GM18511 (cell line): ENCODE measurements around the gene KDM3B.

ENCODE experiments used
- ATAC-seq: cut with Tn5 transposase; IDR thresholded peaks from one replicate; pipeline ENCODE4 v1.9.1; 2021; ENCODE audit warnings: mild to moderate bottlenecking, moderate library complexity; ENCODE audit not compliant: unreplicated experiment

Gene KDM3B

DNA sequence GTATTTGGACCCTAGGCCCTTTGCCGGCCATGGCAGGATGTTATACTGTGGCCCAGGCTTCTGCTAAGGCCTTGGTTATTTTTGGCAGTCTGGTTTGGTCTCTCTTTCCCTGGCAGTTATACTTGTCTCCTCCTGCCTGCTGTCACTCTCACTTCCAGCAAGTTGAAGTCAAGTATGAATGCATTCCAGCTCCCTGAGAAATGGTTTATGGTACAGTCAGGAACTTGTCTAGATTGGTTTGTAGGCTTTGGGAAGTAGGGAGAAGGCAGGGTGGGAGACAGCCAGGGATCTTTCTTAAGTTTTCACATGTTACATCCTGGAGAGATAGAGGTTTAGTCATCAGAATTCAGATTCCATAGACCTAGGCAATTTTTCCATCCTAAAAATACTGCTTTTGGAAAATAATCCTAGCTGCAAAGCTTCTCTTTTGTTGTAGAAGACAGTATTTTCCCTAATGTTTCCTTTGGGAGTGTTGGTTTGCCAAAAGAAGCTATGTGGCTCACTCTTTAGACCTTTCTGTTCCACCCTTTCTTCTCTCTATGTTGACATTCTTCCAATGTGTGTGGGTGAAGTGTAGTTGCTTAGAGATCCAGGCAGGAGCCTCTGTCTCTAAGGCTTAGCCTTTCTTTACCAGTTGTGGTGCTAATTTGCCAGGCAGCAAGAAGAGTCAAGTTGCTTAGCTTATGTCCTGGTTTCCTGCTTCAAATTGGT, 2.5 kb upstream of the KDM3B start:
- ATAC-seq = no peak

GRCh38 chr5:138350563-138350890, 2.0 kb upstream of the KDM3B start:
- ATAC-seq = no peak

DNA sequence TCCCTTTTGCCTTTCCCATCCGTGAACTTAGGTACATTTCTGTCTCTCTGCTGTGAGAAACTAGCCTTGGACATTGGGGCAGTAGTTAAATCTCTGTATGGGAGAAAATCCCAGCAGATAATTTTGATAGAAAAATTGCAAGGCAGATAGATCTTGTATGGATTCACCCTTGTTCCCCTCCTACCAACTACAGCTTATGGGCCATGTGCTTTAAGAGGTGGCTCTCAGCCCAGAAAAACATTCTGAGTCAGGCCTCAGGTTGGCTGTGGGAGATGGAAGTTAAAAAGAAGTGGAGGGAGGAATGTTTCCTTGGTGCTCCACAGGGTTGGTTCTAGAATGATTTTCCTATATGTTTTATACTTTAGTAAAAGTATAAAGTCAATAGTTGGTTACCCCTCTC, 1.4 kb upstream of the KDM3B start:
- no peak for ATAC-seq

- no peak for ATAC-seq
Measured at GRCh38 chr5:138351517-138351916, 968 bp upstream of the KDM3B start.

GRCh38 chr5:138352722-138353559, 456 bp downstream of the KDM3B start:
- ATAC-seq = peak; percentile 50

DNA sequence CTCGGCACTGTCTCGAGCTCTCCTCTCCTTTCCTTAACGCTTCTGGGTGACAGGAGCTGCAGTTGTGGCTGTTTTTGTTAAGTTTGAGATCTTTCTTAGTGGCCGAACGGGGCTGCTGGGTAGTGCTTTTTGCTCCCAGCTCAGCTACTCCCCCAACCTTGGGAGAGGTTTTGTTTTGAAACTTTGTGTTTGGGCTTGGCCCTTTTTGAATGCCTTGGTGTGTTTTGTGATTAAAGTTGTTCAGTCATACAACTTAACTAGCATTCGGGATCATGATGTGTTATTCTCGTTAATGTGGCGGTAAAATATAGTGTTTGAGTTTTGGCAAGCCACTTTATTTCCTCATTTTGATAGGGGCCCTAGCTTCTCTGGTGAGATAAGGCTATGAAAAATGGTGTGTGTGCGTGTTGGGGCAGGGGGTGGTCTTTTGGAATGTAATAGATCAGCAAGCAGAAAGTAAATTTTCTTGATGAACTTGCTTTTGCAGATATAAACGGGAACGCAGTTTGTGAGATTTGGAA, 1.1 kb downstream of the KDM3B start:
- no peak for ATAC-seq

DNA sequence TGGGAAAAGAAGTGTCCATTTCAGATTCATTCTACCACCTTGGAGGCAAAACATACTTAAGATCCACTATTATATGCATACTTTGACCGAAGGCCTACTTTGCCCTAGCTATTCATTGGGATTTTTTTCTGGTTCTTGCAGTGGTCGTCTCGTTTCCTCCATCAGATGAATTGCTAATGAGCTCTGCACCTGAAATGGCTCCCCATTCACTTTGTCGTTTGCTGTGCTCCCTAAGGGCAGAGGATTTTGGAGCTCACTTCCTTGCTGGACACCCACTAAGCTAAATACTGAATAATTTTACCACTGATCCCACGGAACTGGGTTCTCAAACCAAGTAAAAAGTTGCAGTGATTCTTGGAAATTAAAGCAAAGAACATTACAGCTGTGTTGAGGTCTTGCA, 1.9 kb downstream of the KDM3B start:
- no peak for ATAC-seq

- peak; percentile 54 for ATAC-seq
Measured at GRCh38 chr5:138354926-138355378, 2.5 kb downstream of the KDM3B start.

- ATAC-seq = no peak
Measured at GRCh38 chr5:138359621-138360020, 7.1 kb downstream of the KDM3B start.

DNA sequence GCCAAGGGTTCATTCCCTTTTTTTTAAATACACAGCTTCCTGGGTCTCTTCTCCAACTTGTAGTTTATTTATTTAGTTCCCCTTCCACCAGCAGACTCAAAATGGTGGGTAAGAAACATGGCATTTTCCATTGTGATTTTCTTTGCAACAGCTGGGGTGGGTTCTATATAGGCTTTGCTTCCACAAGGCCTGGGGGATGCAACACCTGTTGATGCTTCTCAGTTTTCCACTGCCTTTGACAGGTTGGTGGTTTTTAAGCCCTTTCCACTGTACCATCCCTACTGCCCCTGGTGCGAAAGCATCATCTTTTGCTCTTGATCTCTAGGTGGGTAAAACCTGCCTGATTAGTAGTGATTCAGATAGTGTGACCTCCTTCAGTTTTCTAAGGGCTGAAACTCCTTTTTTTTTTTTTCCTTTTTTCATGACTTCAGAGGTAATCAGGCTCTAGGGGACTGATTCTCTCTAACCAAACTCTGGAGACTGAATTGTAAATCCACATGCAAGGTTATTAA, 8.5 kb downstream of the KDM3B start:
- no peak for ATAC-seq

- no peak for ATAC-seq
Measured at GRCh38 chr5:138364576-138364975, 12.1 kb downstream of the KDM3B start.

DNA sequence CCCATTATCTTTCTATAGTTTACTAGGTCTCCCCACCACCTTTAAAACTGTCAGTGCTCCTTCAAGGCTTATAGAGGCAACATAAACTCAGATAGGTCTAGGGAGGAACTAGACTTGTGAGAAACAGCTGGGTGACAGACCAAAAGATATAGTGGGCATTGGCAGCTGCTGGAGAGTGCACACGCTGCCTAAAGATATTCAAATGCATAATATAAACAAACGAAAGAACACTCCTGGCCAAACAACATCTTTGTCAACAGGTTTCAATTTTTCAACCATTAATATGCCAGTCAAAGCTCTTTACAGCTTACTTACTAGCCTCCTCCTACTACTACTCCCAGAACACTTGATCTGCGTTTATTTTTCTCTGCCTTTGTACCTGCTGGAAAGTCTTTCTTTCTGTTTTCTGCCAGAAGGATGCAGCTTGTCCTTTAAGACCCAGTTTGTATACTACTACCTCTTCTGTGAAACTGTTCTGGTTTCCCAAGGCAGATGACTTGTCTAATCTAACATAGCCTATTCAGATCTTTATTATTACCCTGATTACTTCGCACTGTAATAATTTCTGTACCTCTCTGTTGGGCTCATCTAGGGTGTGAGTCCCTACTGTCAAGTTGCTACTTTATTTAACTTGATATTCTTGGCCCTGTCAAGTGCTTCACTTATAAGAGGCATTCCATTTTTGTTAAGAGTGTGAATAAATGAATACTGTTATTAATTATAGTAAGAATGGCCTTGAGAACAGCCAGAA, 14.3 kb downstream of the KDM3B start:
- no peak for ATAC-seq

GRCh38 chr5:138369261-138369660, 16.8 kb downstream of the KDM3B start:
- no peak for ATAC-seq

DNA sequence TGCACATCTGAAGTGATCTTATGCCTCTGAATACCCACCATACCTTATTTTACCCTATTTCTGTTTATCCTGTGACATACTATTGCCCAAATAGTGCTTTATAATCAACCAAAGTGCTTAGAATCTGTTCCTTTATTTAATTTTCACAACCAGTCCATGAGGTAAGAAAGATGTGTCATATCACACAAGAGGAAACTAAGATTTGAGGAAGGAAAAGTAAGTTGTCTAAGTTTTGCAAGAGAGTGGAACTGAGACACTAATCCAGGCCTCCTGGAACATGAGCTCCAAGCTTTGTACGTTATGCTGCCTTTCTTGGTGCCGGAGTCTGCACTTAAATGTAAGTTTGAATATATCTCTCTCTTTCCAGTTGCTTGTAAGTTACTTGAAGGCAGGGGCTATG, 17.2 kb downstream of the KDM3B start:
- ATAC-seq = no peak

- ATAC-seq = no peak
Measured at GRCh38 chr5:138370537-138370936, 18.1 kb downstream of the KDM3B start.

DNA sequence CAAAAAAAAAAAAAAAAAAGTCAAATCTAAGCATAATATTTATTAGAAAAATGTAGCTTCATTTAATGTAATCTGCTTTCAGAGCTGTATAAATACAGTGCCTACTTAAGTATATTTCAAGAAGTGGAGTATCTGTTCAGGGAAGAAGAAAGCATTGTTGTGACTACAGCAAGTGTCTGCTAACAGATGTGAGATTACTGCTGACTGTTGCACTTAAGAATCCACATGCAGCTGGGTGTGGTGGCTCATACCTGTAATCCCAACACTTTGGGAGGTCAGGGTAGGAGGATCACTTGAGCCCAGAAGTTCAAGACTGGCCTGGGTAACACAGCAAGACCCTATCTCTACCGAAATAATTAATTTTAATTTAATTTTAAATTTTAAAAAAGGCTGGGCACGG, 19.0 kb downstream of the KDM3B start:
- no peak for ATAC-seq

DNA sequence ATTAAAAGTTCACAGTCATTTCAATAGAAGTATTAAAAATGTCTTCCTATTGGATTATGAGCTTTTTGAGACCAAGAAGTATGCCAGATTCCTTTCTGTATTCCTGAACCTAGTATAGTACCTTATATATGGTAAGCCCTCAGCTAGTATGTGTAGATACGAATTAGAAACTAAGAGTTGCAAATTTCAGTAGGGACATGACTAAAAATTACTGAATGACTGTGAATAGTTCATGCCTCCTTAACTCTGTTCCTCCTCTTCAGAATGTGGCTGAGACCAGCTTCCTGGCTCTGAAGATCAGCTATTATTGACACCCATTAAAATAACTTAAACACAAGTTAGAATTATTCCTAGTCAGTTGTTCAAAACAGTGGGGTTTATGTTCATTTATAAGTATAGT, 19.7 kb downstream of the KDM3B start:
- ATAC-seq = peak; percentile 71

- ATAC-seq = no peak
Measured at GRCh38 chr5:138372653-138373052, 20.2 kb downstream of the KDM3B start.

DNA sequence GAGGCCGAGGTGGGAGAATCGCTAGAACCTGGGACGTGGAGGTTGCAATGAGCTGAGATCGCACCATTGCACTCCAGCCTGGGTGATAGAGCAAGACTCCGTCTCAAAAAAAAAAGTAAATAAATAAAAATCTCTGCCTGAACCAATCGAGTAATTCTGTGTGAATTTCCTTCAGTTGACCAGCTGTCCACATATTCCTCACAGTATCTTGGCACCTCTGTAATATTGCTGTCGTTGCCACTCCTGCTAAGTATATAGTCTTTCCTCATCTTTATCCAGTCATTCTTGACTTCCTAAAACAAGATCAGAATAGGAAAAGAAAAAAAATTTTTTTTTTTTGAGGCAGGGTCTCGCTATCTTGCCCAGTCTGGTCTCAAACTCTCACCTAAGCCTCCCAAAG, 29.9 kb downstream of the KDM3B start:
- ATAC-seq = no peak

DNA sequence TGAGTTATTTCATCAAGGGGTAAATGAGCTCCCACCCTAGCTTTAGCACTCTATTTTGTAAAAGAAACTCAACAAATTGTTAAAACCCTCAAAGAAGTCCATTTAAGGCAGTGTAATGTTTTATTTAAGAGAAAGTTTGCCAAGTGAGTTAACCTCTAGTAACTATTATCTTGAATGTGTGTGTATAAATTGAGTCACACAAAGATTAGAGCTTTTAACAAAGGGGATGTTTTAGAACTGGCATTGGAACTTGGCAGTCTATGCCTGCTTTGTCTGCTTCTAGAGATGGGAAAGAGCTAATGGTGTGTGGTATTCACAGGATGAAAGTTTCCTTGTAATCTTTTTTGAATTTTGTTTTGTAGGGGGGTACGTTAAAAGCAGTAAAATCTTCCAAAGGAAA, 33.2 kb downstream of the KDM3B start:
- no peak for ATAC-seq

DNA sequence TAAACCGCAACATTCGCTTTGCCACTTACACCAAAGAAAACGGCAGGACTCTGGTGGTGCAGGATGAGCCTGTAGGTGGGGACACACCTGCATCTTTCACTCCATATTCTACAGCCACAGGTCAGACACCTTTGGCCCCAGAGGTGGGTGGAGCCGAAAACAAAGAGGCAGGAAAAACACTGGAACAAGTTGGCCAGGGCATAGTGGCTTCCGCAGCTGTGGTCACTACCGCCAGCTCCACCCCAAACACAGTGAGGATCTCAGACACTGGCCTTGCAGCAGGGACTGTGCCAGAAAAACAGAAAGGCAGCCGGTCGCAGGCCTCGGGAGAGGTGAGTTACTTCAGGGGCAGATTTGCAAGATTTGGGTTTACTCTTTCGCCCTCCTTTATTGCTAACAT, 33.8 kb downstream of the KDM3B start:
- ATAC-seq = no peak
